ENCODE results near the gene PLXNA1.

Gene PLXNA1

DNA sequence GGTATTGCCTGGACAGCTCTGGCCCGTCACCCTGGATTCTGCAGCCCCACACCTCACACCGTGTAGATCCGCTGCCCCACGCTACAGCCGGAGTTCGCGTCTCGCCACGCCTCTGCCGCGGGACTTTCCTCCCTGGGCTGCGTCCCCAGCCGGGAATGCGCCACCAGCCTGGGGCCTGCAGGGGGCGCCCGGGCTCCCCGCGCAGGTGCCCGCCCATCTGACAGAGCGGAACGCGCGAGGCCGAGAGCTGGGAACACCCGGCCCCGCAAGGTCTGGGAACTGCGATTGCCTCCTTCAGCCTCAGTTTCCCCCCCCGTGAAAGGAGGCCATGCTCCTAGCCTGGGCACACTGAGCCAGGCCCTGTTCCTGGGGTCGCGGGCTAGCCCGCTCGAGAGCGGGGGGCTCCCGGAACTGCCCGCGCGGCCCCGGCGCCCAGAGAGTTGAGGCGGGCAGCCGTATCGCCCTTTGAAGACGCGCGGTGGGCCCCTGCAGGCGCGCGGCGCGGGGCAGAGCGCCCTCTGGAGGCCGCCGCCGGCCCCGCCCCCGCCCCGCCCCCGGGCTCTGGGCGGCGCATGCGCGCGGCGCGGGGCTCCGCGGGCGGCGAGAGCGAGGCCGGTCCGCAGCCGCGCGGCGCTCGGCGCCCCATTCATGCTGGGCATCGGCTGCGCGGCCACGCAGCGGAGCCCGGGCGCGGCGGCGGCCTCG is at the start of gene PLXNA1:
PLXNA1 (plus strand) TSS at position 645 of the 705 bp plus-strand sequence. CDS start 5,479 bp downstream, outside the sequence.
- DNase-seq = peak; percentile 81

DNA sequence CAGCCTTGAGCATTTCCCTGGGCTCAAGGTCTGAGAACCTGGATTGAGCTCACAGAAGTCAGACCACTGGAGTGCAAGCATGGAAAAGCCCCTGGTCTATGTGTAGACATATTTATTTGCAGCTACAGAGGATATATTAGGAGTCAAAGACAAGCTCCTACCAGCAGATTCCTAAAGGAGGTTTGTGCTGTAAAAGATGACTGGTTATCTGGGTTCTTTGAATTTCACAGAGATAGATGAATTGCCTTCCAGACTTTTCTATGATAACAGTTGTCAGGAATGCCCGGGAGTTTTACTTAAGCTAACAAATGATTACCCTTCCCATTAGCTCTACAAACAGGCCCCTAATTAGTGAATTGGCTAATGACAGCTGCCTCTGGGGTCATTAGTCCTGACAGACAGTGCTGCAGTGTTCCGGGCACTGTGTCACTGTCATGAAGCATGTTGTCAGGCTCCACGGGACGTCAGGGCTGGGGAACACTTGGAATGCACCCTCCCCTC is 48.8 kb upstream of the PLXNA1 start:
- DNase-seq = peak; percentile 69

DNA sequence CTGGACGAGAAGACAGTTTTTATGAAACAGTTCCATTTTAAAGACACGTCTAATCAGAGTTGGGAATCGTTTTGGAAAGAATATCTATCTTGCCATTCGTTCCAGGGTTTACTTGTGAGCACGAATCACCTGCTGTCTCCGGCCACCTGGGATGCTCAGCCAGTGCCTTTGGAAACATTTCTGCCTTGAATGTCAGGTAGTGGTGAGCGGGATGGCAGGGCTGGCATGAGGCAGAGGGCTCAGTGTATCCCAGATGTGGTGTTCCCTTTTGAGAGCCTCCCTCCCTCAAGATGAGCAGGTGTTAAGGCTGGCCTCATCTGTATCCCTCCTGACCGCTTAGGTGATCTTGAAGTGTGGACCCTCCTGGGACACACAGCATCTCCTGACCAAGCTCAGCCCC is 47.9 kb upstream of the PLXNA1 start:
- no peak for DNase-seq

DNA sequence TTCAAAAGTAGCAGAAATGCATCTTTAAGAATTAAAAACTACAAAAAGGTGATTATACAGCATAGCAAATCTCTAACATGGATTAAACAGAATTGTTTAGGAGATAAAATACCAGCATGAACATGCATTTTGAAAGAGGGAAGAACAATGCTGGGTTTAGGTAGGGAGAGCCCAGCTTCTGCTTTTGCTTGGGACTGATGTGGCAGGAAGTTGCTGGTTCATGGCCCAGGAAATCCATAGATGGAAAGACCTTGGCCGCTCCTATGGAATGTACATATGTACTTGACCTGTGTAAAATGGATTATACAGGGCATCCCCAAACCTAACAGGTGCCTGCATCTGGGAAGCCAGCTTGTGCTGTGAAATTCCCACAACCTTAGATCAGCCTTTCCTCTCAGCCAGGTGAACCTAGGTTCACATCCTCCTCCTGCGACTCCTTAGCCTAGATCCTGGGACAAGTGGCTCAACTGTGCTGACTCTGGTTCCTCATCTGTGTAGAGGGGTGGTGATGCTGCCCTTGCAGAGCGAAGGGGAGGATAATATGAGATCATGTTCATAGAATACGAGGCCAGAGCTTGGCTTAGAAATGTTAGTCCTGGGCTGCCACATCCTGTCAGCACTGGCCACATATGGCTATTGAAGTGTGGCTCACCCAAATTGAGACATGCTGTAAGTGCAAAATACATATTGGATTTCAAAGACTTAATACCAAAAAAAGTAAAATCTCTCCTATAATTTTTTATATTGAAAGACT is 47.0 kb upstream of the PLXNA1 start:
- DNase-seq = no peak

DNA sequence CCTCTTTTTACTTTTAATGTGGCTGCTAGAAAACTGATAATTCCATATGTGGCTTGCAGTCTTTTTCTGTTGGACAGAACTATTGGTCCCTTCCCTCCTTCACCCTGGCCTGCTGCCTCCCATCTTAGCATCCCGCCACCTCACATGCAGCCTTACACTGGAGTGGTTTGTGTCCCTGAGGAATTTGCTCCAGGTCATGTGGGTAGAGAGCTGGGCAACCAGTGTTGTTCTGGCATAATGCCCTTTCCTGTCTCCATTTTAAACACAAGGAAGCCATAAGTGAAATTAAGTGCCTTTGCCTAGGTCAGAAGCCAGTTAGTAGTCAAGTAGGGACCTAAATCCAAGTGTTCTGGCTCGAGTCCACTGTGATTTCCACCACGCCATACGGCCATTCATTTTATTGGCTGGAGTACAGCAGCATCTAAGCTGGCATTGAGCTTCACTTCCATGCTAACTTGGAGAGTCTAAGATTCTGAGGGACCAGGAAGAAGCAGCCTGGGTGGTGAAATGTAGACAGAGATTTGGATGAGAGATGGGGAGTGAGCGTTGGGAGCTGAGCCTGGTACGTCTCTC is 46.0 kb upstream of the PLXNA1 start:
- no peak for DNase-seq

DNA sequence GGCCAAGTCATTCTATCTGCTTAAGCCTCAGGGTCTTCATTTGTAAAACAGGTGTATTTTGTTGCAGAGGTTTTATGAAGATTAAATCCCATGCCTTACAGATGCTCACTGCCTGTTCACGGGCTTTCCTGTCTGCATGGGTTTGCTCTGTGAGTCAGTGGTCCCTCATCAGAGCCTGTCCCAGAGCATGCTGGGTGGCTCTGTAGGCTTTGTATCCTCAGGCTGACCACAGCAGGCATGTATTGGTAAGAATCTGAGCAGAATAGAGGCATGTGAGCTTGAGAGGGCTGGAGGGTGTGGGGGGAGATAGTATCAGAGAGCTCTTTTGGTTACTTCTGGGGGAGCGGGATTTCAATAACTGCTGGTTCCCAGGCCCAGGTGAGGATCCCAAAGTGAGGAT is 45.4 kb upstream of the PLXNA1 start:
- no peak for DNase-seq

DNA sequence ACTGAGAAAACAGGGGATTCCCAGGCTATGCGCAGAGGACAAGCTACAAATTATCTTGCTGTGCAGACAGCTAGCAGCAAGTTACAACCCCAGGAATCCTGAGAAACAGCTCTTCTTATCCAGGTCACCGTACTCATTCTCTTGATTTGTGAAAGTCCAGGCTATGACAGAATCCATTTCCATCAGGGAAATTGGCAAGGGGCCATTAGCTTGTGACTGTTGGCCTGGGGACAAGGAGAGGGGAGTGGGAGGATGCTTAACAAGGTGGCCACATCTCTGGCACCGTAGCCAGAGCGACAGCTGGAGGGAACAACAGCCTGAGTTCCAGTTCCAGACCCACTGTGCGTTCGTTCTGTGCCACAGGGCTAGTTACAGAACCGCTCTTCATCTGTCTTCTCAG is 44.9 kb upstream of the PLXNA1 start:
- DNase-seq = no peak

DNA sequence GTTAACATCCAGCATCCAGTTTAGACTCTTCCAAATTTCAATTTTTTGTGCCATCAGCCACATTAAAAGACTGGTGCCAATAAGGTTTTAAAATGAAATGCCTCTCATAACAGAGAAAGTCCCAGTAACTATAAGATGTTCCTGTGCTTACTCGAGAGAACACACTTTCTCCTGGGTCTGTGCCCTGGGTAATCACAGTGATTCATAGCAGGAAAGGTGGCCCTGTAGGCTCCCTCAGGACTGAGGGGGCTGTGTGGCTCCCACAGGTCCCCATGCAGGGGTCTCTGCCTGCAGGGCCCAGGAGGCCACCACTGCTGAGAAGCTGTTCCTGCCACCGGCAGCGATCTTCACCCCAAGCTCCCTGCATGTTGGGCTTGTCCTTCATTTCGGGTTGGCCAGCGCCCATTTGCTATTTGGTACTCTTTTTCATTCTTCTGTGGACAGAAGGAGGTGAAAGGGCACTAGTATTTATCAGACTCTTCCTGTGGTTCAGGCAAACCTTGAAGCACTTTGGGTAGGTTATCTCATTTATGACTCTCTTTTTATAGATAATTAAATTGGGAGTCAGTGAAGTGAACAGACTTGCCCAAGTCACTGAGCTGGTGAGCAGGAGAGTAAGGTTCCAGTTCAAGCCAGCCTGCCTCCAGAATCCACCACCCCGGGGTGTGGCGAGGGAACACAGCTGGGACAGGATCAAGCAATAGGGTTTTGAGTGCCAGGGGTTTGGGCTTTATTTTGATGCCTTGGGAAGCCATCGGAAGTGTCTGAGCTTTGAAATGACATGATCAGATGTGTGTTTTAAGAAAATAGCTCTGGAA is 44.2 kb upstream of the PLXNA1 start:
- no peak for DNase-seq

DNA sequence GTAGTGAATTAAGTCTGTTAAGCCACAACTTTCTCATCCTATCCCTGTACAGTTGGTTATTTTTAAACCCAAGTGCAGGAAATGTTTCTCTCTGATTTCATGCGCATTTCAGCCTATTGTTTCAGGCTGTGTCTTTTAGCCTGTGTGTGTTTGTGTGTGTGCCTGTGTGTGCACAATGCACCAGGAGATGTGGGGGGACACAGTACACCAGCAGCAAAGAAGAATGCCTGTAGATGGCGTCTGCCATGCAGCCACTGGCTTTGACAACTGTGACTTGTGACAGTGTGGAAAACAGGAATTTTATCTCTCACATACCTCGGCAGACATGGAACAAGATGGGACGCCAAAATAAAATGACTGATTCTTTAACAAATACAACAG is 43.6 kb upstream of the PLXNA1 start:
- DNase-seq = no peak

DNA sequence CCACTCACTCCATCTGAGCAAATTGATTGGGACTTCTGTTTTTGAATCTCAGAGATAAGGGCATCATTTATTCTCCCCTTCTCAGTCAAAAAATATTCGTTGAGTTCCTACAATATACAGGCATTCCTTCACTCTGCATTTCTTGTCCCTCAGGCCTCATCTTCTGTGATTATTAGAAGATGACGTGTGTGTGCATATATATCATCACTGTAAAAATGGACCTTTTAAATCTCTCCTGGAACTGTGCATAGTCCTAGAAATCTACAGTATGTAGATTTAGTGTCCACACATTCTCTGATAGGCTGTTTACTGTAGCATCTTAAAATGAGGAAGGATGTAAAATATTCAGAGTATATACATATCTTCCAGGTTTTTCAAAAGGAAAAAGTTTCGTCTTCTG is 43.2 kb upstream of the PLXNA1 start:
- DNase-seq = no peak

DNA sequence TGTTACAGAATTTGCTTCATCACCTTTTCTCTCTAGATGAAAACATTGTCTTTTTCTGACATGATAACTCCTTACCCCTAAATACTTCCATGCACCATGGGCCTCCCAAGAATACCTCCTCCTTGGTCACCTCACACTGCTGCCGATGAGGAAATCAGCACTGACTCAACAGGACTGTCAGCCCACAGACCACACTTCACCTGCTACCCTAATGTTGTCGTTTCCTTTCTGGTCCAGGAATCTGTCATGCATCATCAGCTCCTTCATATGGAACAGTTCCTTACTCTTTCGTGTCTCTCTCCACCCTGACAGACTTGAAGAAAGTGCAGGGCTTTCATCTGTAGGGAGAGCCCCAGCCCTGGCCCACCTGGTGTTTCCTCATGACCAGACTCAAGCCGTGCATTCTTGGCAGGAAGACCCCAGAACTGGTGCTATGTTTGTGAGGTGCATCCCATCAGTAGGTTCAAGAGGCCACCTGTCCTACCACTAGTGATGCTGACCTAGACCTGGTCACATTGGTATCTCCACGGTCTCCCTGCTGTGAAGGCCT is 41.1 kb upstream of the PLXNA1 start:
- DNase-seq = no peak

DNA sequence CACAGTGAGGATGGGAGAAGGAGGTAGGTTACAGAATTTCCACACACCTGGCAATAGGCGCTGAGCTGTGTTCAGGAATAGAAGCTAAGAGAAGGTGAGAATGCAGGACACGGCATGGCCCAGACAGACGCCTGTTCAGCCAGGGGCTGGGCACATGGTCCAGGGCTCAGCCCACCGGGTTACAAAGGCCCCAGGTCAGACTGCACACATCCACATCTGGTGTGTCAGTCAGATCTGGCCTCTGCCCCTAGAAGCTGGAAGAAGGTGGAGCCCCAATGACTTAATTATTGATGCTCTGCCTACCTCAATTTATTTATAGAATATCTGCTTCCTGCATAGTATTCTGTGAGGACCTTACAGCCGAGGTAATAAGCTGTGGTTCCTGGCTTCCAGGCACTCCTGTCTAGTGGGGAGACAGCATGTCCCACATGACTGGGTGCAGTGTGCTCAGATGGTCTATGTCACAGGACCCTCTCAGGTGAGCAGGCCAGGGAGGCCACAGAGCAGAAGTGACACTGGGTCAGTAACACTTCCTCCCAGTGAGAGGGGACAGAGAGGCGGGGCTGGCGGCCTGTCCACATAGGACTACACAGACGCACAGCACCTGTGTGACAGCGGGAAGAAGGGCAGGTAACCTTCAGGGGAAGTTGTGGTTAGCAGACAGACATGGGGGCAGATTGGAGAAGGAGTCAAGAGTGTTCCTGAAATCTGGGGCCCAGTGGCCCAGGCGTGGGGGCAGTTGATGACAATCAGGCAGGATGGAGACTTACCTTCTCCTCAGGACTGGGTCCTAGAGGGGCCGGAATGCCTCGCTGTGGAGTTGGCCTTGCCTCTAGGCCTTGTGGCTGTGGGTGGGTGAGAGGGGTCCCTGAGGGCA is 38.6 kb upstream of the PLXNA1 start:
- DNase-seq = no peak

DNA sequence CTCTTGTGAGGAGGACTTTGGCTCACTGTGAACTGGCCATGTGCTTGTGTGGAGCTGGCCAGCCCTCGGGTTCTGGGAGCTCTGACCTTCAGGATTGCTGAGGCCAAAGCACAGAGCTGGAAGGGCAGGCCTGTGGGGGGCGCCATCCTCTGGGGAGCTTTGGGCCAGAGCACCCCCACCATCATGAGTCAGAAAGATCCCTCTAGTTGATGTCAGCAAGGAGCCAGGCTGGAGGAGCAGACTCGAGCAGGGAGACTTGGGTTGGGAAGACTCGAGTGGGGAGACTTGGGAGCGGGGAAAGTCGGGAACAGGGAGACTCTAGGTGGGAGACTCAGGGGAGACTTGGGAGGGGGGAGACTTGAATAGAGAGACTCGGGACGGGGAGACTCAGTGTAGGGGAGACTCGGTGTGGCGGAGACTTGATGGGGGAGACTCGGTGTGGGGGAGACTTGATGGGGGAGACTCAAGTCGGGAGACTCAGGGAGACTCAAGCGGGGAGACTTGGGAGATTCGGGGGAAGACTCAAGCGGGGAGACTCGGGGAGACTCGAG is 37.7 kb upstream of the PLXNA1 start:
- no peak for DNase-seq

DNA sequence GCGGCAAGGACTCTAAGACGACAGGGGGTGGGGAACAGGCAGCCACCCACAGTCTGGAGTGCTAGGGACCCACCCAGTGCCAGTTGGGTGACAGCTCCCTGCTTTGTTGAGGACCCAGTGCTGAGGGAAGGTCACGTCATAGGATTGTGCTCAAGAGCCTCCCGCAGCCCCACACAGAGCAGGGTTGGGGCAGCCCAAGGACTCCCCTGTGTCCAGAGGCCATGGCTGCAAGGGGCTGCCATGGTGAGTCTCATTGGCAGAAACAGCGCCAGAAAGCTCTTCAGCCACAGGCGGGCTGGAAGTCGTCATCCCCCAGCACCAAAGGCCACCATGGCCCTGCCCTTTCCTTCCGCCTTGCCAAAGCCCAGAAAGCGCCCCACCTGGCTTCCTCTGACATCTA is 37.0 kb upstream of the PLXNA1 start:
- DNase-seq = no peak

DNA sequence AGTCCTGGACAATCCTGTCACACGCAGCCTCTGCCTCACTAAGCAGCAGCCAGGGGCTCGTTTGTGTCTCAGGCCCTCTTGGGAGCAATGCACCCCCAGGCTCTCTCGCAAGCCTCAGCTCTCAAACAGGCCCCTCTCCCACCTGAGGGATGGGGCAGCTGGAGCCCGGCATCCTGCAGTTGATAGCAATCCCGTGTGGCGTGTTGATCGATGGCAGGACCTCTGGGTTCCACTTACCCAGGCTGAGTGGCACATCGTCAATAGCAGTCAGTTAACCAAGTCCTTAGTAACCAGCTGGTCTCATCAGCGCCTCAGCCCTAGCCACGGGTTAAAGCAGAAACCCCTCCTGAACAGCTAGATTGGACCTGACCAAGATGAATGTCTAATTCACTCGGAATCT is 36.5 kb upstream of the PLXNA1 start:
- DNase-seq = no peak

DNA sequence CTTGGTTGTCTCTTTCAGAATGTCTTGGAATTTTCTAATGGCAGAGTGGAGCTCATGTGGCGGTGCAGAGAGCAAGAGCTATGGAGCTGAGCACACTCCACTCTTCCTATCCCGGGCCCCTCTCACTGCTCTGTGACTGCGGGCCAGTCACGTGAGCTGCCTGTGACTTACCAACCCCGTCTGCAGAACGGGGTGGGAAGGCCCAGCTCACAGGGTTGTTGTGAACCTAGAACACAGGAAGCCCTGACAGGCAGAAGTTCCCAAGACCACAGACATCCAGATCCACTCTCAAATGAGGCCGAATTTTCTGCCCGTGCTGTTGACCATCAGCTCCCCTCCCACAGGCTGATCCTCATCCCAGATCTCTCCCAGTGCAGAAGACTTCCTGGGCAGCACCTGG is 35.5 kb upstream of the PLXNA1 start:
- DNase-seq = no peak

DNA sequence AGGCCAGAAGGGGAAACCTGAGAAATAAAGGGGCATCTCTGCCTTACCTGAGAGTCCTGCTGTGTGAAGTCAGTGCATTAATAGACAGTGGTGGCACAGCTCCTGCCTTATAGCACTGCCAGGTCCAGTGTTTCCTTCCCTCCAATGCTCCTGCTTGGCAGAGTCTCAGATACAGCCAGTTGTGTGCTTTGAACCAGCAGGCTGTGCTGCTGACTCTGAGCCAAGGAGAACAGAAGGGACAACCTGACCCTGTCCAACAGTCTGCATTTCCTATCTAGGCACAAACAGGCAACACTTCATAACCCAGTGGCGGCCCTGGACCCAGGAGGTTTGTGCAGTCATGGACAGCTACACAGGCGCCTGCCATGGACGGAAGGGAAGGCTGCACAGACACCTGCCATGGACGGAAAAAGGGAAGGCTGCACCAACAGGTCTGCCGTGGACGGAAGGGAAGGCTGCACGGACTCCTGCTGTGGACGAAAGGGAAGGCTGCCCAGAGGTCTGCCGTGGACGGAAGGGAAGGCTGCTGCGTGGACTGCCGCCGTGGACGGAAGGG is 33.9 kb upstream of the PLXNA1 start:
- DNase-seq = no peak

DNA sequence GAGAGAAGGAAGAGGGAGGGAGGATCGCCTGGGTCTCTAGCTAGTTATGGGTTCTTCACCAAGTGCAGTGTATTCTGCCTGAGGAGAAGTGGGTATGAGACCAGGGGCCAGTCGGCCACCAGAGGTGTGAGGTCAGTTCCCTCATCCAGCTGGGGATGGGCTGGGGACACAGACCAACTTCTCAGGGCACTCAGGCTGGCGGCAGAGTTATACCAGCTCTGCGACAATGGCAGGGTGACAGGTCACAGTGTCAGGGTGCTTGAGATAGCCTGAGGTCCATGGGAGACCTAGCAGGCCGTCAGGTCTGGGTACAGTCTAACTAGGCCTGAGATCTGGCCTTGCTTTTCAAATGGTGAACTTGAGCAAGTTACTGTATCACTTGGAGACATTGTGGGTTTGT is 31.4 kb upstream of the PLXNA1 start:
- no peak for DNase-seq

DNA sequence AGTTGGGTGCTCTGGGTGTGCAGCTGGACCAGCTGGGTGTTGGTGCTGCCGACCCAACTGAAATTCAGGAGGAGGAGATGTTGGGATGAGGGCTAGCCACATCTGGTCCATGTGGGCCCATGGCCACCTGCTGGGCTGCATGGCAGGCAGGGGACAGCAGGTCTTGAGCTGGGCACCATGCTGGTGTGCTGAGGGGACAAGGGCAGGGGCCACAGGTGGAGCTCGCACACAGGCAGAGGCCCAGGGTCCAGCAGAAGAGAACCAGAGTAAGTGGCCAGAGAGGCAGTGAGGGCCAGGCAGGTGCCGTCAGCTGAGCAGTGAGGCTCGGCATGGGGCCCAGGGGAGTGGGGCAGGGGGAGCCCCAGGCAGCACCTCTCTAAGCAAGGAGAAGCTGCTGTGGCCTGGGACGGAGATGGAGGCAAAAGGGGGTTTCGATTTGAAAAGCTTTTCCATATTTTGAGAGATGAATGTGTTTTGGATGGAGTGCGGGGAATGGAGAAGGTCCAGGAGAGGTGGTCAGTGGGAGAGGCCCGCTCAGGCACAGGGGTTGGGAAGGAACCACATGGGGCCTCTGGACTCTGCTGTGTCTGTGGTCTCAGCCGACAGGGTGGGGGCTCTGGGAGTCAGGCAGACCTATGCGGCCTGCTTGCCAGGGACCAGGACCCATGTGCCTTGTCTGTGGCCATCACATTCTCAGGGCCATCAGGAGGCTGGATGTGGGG is 30.5 kb upstream of the PLXNA1 start:
- no peak for DNase-seq

DNA sequence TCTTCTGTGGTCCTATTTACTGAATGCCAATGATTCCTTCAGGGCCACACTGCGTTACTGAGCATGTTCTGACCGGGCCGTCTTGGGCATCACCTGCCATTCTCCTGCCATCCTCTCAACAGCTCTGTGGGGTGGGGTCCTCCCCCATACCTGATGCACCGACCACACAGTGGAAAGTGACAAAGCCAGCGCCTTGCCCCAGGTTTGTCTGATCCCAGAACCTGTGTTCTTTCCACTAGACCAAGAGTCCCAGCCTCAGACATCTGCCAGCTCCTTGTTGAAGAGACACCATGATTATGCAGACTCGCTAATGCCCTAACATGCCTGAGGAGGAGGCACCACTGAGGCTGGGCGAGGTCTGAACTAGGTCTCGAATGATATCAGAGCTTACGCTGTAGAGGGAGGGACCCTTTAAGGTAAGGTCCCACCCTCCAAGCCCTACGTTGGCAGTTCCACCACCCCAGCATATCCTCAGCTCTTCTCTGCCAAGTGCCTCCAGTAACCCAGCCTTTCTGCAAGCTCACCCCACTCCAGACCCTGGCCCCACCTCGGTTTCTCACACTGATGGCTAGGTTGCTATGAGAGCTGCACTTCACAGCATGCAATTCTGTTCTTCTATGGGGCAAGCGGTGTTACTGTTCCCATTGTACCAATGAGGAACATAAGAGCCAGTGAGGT is 29.8 kb upstream of the PLXNA1 start:
- no peak for DNase-seq

Measured in fibroblast of skin of right biceps (primary cell).